Thyroid gland (tissue), 4 donors: ENCODE results near the gene ADCY9.
A peak's percentile ranks its signal among the peaks of the same experiment; 100 is the strongest.

Source experiments
- POLR2A ChIP-seq, 2 donors: fragments of 450-650 bp; IDR thresholded peaks; one replicate each; pipeline ENCODE4 v1.6.1; 2017; ENCODE audit warnings: antibody characterized with exemption in 2 of 2, mild to moderate bottlenecking in 2 of 2, moderate library complexity in 1 of 2
- TF ChIP-seq, protein P1 (sequence below), 6 experiments: fragments of 200-600 bp in 3 of 6; fragments of 450-650 bp in 3 of 6; sonication (generic) in 3 of 6; IDR thresholded peaks; one replicate each; pipeline ENCODE4 v1.5.1; 2016 to 2019; ENCODE audit warnings: antibody characterized with exemption in 6 of 6, mild to moderate bottlenecking in 2 of 6, inconsistent platforms in 1 of 6, moderate library complexity in 1 of 6

DNA sequence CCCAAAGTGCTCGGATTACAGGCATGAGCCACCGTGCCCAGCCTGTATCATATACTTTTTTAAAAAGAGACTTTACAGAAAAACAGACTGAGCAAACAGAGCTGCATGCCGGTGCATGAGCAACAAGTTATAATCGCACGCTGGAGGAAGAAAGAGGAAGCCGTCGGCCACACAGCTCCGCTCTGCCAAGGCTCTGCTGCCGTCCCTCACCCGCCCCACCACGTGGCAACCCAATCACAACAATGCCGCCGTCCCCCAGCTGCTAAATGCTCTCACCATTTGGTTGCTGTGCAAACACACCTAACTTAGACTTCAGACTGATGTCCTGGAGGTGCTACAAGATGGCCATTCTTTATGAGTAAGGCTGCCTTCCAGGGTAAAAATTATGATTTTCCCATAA is 83.5 kb downstream of the ADCY9 start:
- TF ChIP-seq, protein P1, sequence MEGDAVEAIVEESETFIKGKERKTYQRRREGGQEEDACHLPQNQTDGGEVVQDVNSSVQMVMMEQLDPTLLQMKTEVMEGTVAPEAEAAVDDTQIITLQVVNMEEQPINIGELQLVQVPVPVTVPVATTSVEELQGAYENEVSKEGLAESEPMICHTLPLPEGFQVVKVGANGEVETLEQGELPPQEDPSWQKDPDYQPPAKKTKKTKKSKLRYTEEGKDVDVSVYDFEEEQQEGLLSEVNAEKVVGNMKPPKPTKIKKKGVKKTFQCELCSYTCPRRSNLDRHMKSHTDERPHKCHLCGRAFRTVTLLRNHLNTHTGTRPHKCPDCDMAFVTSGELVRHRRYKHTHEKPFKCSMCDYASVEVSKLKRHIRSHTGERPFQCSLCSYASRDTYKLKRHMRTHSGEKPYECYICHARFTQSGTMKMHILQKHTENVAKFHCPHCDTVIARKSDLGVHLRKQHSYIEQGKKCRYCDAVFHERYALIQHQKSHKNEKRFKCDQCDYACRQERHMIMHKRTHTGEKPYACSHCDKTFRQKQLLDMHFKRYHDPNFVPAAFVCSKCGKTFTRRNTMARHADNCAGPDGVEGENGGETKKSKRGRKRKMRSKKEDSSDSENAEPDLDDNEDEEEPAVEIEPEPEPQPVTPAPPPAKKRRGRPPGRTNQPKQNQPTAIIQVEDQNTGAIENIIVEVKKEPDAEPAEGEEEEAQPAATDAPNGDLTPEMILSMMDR (IDR thresholded peaks at IDR 0.05) = no peak
- peak in 1 of 2 donors; percentile 51 for TF ChIP-seq POLR2A (IDR thresholded peaks at IDR 0.05)
